GM12892 (cell line): ENCODE measurements around the gene PABPN1L.

Source experiments
- POLR2A ChIP-seq: IDR thresholded peaks from 2 replicates; pipeline ENCODE4 v1.6.1; 2011; ENCODE audit warnings: low read depth, low read length, control low read depth
- POLR2AphosphoS5 ChIP-seq: IDR thresholded peaks from 2 replicates; pipeline ENCODE4 v1.6.1; 2011; ENCODE audit warnings: low read depth, low read length, control low read depth

DNA sequence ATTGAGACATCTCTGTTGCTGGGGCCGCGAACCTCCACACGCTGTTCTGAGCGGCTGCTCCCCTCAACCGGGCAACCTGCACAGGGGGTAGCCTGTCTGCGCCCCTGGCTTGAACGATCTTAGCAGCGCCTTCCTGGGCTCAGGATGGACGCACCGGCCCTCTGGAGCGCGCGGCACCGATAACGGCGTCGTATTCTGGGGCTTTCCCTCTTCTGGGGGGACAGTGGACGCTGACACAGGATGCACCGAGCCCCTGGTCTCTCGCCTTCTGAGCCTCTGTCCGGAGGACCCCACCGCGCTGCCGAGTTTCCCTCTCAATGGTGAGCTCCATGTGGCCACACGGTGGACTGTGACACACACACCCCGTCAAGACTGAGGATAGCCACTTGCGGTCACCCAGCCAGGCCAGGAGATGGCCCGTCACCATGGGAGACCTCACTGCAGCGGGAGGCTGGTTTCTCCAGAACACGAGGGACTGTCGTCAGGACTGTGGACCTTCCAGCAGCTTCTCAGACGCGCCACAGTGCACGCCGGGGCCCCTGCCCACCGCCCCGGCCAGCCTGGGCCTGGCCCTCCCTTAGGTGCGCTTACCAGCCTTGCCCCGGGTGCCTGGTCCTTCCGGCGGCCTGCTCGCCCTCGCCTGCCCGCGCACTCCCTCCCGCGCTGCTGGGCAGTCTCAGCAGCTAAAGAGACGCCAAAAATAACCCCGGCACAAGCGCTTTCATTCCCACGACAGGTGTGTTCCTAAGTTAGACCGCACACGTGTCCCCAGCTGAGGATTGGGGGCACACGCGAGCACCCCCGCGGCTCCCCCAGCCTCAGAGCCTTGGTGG lies 30.0 kb upstream of the PABPN1L start:
- TF ChIP-seq POLR2AphosphoS5 (no peak), POLR2A (no peak)
